ENCODE measurements around the gene TANC1.

TANC1 gene

GRCh38 chr2:158963071-158963470 is 5.4 kb upstream of the TANC1 start:
- no peak for DNase-seq

GRCh38 chr2:158965107-158965506 is 3.3 kb upstream of the TANC1 start:
- no peak for DNase-seq

GRCh38 chr2:158965641-158966040 is 2.8 kb upstream of the TANC1 start:
- DNase-seq: no peak

GRCh38 chr2:158966312-158966711 is 2.1 kb upstream of the TANC1 start:
- no peak for DNase-seq

- DNase-seq: no peak
These were observed 1.2 kb upstream of the TANC1 start for GRCh38 chr2:158967114-158967730.

DNA sequence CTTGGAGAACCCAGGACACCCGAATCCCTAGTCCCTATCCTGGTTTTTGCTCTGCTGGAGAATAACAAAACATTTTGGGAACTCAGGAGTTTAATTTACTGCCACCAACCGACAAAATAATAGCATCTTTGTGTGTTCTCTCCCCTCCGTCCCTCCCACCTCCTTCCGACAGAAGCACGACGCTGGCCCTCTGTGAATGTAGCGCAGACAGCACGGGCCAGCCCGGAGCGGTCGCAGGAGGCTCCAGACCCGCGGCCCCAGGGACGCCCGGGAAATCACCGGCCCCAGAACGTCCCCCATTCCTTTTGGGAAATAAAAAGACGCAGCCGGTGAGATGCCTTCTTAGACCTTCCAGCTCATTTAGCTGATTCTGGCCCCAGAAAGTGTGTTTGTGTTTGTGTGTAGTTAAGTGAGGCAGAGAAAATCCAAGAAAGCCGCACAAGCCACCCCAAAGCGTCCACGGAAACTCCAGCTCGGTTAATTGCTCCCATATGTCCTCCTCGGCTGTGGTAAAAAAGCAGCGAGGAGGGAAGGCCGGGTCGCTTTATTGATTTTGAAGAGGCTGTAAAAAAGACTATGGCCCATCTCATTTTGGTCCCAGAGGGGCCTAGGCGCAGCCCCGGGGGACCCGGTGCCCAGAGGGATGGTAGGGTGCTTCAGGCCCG is 577 bp upstream of the TANC1 start:
- no peak for DNase-seq

GRCh38 chr2:158969162-158969714 is 798 bp downstream of the TANC1 start:
- DNase-seq: no peak

DNA sequence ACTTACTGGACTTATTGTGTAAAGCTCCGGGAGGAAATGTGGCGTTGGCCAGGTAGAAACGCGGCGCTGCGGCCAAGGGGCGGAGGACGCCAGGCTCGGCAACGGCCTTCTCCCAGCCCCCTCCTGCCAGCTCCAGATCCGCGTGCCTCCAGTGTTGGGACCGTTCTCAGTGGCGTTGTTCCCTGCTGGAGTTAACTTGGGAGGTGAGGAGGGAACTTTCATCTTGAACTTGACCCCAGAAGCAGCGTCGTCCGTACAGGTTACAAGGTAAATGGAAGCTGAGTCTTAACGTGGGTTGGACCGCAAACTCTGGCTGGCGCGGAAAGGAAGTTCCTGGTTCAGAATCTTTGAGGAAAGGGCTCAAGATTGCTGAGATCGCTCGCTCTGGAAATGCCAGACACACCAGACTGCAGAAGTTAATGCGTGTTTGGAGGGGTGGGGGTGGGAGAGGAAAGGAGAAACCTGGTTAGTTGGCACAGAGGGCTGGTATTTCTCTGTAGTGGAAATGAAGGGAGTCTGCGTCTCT is 1.3 kb downstream of the TANC1 start:
- no peak for DNase-seq

GRCh38 chr2:158970241-158970751 is 1.9 kb downstream of the TANC1 start:
- DNase-seq: no peak

- DNase-seq: no peak
These were observed 4.9 kb downstream of the TANC1 start for GRCh38 chr2:158973116-158973956.

GRCh38 chr2:158975271-158975921 is 7.0 kb downstream of the TANC1 start:
- no peak for DNase-seq

GRCh38 chr2:158979772-158980171 is 11.3 kb downstream of the TANC1 start:
- DNase-seq: no peak

DNA sequence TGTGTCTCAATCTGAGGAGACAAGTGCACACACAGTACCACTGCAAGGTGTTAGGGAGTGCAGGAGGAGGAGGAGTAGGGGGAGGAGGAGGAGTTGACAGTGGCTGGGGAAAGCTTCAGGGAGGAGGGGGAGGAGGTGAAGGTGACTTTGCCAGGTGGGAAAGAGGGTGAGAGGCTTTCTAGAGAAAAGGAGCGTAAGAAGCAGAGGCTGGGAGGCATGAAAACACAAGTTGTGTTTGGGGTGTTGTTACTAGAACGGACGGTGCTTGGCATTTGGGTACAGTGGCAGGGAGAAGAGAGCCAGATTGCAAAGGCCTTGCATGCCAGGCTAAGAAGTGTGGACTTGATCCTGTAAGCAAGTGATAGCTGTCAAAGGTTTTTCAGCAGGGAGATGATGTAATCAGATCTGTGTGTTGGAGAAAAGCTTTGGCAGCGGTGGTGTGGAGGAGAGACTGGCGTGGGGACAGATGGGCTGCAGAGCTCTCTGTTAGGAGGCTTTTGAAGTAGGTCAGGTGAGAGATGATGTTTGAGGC is 16.2 kb downstream of the TANC1 start:
- no peak for DNase-seq

GRCh38 chr2:158988501-158988900 is 20.1 kb downstream of the TANC1 start:
- DNase-seq: no peak

GRCh38 chr2:158989165-158989564 is 20.7 kb downstream of the TANC1 start:
- DNase-seq: no peak

DNA sequence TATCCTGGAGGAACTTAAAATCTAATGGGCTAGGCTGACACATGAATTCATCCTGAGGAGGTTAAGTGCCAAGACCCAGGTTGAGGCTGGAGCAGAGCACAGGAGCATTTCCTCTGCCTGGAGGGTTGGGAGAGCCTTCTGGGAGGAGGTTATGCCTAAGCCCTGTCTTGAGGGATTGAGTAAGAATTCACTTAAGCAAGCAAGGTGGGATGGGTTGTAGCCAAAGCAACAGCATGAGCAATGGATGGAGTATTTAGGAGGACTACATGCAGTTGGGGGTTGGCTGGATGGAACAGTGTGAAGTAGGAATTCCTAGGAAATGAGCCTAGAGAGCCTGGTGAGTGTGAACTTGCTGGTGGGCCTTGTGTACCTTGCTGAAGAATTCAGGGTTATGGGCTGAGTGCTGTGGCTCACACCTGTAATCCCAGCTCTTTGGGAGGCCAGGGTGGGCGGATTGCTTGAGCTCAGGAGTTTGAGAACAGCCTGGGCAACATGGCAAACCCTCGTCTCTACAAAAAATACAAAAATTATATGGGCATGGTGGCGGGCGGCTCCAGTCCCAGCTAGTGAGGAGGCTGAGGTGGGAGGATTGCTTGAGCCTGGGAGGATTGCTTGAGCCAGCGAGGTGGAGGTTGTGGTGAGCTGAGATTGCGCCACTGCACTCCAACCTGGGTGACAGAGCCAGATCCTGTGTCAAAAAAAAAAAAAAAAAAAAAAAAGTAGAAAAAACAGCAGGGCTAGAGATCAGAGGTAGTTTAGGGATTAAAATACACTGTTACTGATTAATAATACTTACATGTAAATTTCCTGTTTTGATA is 22.2 kb downstream of the TANC1 start:
- DNase-seq: no peak

GRCh38 chr2:158993030-158993429 is 24.6 kb downstream of the TANC1 start:
- DNase-seq: no peak

DNA sequence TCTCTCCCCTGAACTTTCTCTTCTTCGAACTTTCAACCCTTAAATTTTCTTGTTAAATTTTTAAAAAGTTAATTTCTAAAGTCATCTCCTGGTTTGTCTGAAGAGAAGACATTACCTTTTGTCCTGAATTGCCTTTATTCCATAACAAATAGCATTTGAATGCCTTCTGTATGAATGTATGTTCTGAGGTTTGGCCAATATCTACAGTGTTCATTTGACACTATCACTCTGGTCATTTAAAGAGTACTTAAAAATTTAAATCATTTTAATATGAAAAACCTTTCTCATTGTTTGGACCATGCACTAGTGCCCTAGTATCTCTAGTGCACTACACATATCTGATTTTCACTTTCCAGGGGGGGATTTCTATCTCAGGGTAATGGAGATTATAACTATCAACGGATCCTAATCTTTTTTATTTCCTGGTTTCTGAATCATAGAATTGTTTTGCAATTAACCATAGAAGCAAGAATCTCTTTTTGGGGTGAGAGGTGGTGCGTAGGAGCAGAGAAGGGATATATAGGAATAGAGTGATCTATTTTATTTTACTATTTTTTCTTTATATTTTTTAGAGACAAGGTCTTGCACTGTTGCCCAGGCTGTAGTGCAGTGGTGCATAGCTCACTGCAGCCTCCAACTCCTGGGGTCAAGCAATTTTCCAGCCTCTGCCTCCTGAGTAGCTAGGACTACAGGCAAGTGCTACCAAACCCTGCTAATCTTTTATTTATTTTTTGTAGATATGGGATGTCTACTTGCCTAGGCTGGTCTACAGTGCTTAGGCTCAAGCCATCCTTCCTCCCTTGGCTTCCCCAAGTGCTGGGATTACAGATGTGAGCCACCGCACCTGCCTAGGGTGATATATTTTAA is 25.5 kb downstream of the TANC1 start:
- DNase-seq: no peak

- no peak for DNase-seq
These were observed 26.7 kb downstream of the TANC1 start for GRCh38 chr2:158994920-158995676.

GRCh38 chr2:158995677-158996049 is 27.2 kb downstream of the TANC1 start:
- no peak for DNase-seq
